ENCODE measurements around the gene SKAP2. TPM values are rescaled to one million over a fixed set of nuclear protein-coding genes. Genes with fewer than 3 reads are reported as not detected.

The SKAP2 gene
- total RNA-seq, 4 donors from 2014 or later = 27.5 to 45.2 (median 31.9) TPM

GRCh38 chr7:26857170-26857505 lies 7.3 kb downstream of the SKAP2 start:
- no peak for TF ChIP-seq CTCF (IDR thresholded peaks at IDR 0.05; ENCODE audit: low read depth)

GRCh38 chr7:26856176-26856985 lies 8.0 kb downstream of the SKAP2 start:
- no peak for TF ChIP-seq CTCF (IDR thresholded peaks at IDR 0.05; ENCODE audit: low read depth)

GRCh38 chr7:26854876-26855855 lies 9.2 kb downstream of the SKAP2 start:
- no peak for TF ChIP-seq CTCF (IDR thresholded peaks at IDR 0.05; ENCODE audit: low read depth)

GRCh38 chr7:26853788-26854393 lies 10.5 kb downstream of the SKAP2 start:
- no peak for TF ChIP-seq CTCF (IDR thresholded peaks at IDR 0.05; ENCODE audit: low read depth)

- TF ChIP-seq CTCF (IDR thresholded peaks at IDR 0.05; ENCODE audit: low read depth) = no peak
Measured at GRCh38 chr7:26850193-26850651, 14.2 kb downstream of the SKAP2 start.

GRCh38 chr7:26843705-26844104 lies 20.7 kb downstream of the SKAP2 start:
- no peak for TF ChIP-seq CTCF (IDR thresholded peaks at IDR 0.05; ENCODE audit: low read depth)

Data from subcutaneous adipose tissue (tissue), 4 donors.